HG03565 (cell line): Measurements from ENCODE around the gene CTNNA3.

Experiments used
- ATAC-seq: cut with Tn5 transposase; IDR thresholded peaks from one replicate; pipeline ENCODE4 v1.9.1; 2021; ENCODE audit warnings: mild to moderate bottlenecking, moderate library complexity; ENCODE audit not compliant: unreplicated experiment

Gene CTNNA3

DNA sequence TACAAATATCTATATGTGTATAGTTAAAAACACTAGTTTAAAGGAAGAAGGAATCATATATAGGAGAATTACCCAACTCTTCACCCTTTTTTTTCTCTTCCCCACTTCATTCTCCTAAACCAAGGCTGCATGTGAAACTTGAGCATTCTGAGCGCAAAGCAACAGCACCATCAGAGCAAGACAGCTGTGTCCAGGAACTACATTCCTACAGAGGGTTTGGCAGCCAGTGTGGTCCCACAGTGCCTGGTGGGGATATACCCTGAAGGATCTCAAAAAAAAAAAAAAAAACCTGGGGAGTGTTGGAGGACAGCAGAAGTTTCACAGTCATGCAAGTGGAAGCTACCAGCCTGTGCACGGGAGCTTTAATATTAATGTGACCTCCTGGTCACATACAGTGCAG lies 310.4 kb downstream of the CTNNA3 start:
- ATAC-seq, result peak; percentile 16

DNA sequence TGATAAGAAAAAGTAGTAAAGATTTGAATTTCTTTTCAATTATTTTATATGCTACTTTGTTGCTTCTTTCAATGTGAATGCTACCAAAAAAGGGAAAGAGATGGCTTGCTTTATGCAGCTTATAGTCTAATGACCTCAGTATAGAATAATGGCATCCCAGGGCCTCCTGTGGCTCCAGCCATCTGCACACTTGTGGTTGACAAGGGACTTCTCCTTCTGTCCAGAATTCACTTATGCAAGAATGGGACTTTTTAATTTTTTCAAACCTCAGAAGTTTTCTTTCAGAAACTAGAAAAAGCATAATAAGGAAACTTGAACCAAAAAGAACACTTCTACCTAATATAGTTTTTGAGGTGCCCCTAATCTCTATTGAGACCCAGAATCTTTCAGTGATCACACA lies 310.9 kb downstream of the CTNNA3 start:
- ATAC-seq, result peak; percentile 47

DNA sequence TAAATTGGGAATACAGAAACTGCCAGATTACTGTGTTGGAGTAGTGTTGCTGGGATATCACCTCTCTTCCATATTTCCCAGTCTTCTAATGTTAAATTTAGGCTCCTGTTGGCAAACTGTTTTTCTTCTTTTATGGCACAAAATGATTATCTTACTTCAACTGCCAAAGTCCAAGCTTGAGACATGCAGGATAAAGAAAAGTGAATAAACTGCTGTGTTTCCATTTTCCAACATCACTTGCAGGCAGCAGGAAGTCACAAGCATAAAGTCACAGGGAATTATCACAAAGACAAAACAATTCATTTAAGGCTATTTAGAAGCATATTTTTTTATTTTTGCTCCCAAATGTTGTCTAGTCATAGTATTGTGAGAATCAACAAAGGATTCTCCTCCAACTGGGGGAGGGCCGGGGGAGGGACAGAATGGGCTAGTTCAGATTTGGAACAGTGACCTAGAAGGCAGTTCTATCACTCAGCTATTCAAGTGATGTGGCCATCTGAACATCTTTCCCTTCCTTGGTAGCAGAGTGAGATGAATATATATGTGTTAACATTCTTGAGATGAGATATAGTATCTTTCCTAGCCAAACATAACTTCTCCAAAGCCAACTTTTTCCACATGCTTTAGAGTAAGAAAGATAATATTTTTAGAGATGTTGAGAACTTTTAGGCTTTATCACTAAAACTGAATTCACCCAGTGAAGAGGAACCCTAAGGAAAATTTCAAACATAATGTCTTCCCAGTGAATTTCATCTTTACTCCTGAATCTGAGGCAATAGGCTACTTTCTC lies 364.7 kb downstream of the CTNNA3 start:
- no peak for ATAC-seq

DNA sequence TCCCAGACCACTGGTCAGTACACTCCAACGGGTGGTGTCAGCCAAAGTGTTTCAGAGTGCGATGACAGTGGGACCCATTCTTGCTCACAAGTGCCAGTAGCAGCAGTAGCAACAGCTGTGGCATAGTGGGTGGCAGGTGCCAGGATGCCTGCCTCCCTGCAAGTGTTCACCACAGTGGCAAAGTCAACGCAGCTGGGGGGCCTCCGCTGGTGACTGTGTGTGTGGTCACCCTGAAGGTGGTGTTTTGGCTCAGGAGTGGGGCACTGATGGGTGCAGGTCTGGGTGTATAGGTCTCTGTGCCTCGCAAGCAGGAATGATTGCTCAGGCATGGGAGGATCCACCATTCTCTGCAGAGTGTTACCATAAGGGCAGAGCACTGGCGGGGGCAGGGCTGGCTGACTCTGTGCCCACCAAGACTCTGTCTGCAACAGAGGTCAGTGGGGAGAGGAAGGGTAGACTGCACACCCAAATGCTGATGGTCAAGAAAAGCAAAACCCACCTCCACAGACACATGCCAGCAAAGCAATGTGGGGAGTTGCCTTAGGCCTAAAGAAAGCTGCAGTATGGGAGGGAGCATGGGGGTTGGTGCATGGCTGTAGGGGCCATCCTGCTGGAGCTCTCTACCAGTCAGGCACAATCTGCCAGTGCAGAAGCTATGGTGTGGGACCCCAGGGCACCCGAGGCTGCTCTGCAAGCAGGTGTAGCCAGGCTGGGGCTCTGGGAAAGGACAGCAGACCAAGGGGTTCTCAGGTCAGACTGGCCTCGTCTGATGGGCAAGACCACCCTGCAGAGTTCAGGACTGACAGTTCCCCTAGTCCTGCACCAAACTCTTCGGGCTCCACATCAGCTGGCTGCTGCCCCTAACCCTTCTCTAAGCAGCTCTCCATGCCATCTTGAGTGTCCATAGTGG lies 368.1 kb downstream of the CTNNA3 start:
- no peak for ATAC-seq

DNA sequence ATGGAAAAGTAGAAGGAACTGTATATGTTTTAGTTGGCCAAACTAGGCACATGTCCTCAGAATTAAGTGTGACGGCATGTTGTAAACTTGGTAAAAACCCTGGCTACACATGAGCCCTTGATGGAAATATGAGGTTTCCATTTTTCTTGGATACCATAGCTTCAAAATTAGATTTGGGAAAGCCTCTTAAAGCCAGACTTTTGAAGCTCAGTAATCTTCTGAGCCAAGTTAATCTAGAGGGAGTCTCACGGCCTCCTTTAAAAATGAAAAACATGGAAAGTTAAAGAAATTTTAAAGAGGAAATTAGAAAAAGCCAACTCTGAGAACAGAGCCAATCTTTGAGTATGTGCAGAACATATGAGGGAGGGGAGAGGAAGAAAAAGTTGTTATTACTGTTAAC lies 376.0 kb downstream of the CTNNA3 start:
- ATAC-seq, result no peak

DNA sequence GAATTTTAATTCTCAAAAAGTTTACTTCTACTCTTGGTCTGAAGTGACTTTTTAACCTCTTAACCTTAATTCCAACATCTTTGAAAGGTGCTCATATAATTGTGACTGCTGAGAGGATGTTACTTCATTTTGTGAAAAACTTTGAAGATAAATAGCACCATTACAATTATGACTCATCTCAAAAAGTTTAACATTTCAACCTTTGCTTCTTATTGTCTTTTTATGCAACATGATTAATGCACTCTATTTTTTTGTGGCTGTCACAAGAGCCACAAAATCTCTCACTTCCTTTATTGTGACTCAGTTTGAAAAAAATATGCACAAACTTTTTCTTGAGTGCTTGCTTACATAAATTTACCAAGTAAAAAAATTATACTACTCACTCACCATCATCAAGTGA lies 387.1 kb downstream of the CTNNA3 start:
- no peak for ATAC-seq

DNA sequence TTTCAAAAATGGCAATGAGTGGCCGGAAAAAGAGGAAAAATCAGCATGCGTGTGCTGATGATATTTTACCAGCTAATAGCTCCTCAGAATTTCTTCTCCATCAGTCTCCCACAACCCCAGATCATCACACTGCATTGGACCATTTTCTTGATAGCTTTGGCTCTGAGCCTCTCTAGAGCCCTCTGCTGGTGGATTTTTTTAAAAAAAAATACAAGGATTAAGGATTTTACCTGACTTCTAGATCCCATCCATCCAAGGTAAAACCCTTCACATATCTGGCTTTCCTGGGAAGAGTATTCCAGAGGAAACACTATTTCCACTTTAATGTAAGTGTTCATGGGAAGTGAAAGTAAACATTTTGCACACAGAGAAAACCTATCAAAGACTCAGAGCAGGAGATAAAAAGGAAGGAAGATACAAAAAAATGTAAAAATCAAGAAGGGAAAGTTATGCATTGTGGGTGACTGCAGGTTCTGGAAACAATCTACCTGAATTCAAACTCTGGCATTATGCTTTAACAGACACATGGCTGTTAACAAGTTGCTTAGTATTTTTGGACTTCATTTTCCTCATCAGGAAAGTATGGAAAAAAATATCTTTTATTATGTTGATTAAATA lies 389.3 kb downstream of the CTNNA3 start:
- no peak for ATAC-seq

GRCh38 chr10:67302701-67303100 lies 393.3 kb downstream of the CTNNA3 start:
- ATAC-seq, result no peak

DNA sequence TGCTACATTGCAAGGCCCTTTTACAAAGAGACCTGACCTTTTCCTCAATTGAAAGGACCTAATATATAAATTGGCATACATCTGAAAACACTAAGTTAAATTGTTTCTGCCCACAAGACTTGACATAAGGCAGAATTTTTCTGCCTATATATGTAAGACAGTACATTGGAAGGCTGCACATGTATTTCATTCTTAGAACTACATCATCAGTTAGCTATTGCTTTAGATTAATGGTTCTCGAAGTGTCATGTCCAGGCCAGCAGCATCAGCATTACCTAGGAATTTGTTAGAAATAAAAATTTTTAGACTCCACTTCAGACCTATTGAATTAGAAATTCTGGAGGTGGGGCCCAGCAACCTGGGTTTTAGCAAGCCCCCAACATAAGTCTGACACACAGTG lies 396.2 kb downstream of the CTNNA3 start:
- no peak for ATAC-seq

GRCh38 chr10:67297637-67298181 lies 398.3 kb downstream of the CTNNA3 start:
- no peak for ATAC-seq

DNA sequence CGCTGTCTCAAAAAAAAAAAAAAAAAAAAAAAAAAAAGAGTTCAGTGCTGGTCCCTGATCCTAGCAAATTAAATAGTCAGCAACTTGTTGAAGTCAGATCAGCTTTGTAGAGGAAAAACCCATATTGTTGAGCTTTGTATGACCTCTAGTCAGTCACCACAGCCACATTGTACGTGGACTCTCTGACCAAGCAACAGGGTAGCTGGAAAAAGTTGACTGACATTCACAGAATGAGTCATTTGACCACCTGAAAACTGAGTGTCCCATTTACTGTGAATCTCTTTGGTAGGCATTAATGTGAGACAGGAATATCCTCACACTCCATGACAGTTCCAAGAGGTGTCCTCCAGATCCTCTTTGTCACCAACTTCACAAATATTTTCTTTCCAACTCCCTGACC lies 399.1 kb downstream of the CTNNA3 start:
- no peak for ATAC-seq

GRCh38 chr10:67288688-67289410 lies 407.1 kb downstream of the CTNNA3 start:
- no peak for ATAC-seq

DNA sequence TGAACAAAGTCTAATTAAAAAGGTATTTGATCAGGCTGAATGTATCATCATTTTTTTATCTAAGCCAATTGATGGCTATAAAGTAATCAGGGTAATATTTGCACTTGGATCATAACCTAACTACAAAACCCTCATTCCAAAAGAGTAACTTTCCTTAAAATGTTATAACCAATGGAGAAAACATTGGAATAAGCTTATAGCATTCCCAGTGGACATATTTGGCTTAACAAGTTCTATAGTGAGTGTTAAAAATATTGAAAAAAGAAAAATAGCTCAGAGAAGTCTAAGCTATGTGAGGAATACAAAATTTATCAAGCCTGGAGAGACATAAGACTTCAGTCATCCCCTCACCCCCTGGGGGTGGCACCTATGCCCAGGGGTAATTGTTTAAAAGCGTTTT lies 411.4 kb downstream of the CTNNA3 start:
- no peak for ATAC-seq

DNA sequence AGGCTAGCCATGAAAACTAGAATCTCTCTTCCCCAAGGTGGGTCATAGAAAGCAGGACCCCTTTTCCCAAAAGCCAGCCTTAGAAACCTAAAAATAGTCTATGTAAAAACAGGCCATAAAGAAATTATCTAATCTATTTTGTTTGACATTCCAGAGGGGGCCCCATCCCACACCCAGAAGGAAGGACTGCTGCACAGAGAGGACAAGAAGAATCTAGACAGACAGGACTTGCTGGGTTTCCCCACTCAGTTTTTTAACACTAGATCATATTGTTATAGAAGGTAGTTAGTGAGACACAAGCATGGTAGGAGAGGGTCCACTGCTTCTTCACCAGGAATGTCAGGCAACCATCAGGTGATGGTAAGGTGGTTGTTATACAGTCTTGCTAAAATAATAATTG lies 413.1 kb downstream of the CTNNA3 start:
- ATAC-seq, result no peak

- no peak for ATAC-seq
Observed at GRCh38 chr10:67280405-67280804, 415.6 kb downstream of the CTNNA3 start.

DNA sequence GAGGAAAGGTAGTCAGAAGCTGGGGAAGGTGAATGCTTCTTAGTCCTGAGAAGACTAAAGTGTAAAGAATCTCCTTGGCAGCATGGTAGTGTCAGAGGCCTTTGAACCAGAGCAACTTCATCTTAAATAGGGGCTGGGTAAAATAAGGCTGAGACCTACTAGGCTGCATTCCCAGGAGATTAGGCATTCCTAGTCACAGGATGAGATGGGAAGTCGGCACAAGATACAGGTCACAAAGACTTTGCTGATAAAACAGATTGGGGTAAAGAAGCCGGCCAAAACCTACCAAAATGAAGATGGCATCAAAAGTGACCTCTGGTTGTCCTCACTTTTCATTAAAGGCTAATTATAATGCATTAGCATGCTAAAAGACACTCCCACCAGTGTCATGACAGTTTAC lies 418.6 kb downstream of the CTNNA3 start:
- ATAC-seq, result no peak

DNA sequence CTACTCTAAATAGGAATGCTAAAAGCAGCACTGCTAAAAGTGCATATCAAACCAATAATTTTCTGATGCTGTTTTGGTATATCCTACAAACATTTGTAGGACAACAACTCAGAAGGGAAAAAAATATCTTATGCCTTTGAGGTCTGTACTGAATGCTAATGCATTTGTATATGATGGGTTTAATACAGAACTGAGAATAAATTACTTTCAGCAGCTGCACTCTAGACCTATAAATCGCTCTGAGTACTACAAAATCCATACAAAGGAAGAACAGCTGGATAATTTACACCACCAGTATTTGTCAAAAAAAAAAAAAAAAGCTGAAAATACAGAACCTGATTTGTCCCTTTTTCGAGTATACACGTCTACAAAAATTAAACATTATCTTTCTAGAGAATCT lies 426.2 kb downstream of the CTNNA3 start:
- no peak for ATAC-seq

GRCh38 chr10:67268146-67268545 lies 427.8 kb downstream of the CTNNA3 start:
- ATAC-seq, result no peak

DNA sequence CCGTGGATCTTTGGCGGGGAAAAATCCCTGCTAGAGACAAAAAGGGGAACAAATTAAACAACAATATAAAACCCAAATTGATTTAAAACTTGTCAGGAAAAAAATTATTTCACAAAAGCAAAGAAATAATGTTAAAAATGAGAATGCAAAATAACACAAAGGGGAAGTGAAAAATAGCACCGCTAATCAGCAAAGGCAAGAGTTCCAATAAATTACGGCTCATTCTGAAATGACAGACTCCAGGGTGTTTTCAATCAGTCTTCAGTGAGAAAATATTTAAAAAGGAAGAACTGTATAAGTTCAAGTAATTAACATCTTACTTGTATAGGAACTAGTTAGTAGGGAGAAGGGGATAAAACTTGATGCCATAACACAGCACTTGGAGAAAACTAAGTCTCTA lies 433.3 kb downstream of the CTNNA3 start:
- ATAC-seq, result no peak

DNA sequence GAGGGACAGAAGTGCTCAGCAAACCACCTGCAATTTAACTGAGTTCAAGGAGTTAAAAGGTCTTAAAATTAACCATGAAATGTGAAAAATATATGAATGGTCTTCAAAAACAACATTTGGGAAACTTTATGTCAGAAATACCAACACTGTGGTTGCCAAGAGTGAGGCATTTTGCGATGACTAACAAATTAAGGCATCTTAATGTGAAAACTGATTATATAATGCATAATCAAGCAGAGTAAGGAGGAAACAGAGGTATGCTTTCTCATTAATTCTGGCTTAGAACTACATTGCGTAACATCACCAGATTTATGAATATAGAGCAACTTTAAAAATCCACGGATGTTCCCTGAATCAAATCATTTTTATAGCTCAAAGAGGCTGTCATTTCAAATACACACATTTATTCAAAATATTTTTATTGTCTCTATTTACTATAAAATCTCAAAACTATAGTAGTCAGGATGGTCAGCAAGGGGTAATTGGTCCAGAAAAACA lies 434.6 kb downstream of the CTNNA3 start:
- ATAC-seq, result no peak
